ENCODE data around the gene UMAD1. TPM values are rescaled to one million over a fixed set of nuclear protein-coding genes. Genes with fewer than 3 reads are reported as not detected.

Gene UMAD1
- total and polyA plus RNA-seq, 11 donors: 3.5 to 19.7 (median 15.3) TPM

- no peak for ATAC-seq
- Histone ChIP-seq H3K27me3 (no peaks in the 10 kb centered on the region), H3K27ac (peak overlapping the region in 1 of 12 donors; percentile 9), H3K4me3 (no peak overlapping the region), H3K36me3 (no peaks in the 10 kb centered on the region), H3K9me3 (no peaks in the 10 kb centered on the region), H3K4me1 (peaks cover 0 to 60% (median 34%) of the 10 kb centered on the region in 12 donors)
- TF ChIP-seq POLR2A (IDR thresholded peaks at IDR 0.05) (no peak), CTCF (IDR thresholded peaks at IDR 0.05) (no peak)
- DNase-seq: no peak
- intact Hi-C loops (cut with DNase I): loop anchor here in 1 of 10 donors (5.0 kb wide), 1 partner anchor 36 kb away; no protein-coding TSS in a partner anchor
- WGBS, 4 donors: 84 to 91% (median 87%) methylated on average over 1 of the region's 1 CpG
Measured at GRCh38 chr7:7706101-7706511, 65.6 kb downstream of the UMAD1 start.

DNA sequence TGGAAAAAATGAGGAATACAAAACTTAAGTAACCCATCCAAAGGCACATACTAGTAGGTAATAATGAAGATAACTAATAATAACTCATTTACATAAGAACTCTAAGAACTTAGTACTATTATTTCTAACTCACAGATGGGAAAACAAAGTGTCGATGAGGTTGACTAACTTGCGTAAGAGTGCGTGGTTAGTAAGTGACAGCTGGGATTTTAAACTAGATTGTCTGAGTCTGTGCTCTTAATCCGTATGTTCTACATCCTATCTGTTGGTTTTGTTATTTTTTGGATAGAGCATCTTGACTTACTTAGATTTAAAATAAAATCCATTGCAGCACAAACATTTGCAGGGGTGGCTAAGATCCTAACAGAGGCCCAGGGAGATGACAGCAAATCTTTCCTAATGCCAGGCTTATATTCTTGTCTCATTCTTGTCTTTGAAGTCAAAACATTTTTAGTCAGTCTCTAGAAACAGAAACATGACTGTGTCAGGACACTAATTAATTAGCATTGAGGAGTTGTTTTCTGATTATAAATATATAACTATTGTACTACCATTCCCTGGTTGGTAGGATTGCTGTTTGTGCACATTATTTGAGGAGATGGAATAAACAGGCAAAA, 66.1 kb downstream of the UMAD1 start:
- intact Hi-C loops (cut with DNase I): loop anchor here in 1 of 10 donors (5.0 kb wide), 1 partner anchor 36 kb away; no protein-coding TSS in a partner anchor
- TF ChIP-seq CTCF (IDR thresholded peaks at IDR 0.05) (no peak), POLR2A (IDR thresholded peaks at IDR 0.05) (no peak)
- ATAC-seq (peak in 2 of 4 donors; percentile 23 to 47), DNase-seq (no peak)
- Histone ChIP-seq H3K27ac (peak overlapping the region in 3 of 12 donors; percentile 9 to 21 (median 10)), H3K4me1 (peaks cover 0 to 55% (median 32%) of the 10 kb centered on the region in 12 donors), H3K27me3 (no peaks in the 10 kb centered on the region), H3K36me3 (no peaks in the 10 kb centered on the region), H3K9me3 (no peaks in the 10 kb centered on the region), H3K4me3 (no peak overlapping the region)
- WGBS, 4 donors: 78 to 87% (median 81%) methylated on average over 4 of the region's 4 CpGs

DNA sequence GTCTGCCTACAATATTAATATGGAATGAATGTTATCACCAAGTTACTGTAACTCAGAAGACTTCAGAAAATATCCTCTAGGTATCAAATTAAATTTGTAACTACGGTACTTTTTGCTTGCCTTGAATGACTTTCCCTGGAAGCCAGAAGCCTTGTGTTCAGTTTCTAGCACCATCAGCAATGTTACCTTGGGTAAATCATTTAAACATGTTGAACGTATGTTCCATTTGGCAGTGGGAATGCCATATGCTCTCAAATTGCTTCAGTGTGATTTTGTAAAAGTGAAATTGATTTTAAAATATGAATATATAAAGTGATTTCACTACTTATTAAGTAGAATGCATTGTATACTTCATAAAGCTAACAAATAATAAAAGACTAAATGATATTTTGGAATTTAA, 66.7 kb downstream of the UMAD1 start:
- no peak for ATAC-seq
- 59 to 75% (median 69%) methylated on average over 2 of the region's 2 CpGs for WGBS, 4 donors
- Histone ChIP-seq H3K27ac (peak overlapping the region in 1 of 12 donors; percentile 21), H3K4me3 (no peak overlapping the region), H3K4me1 (peaks cover 0 to 49% (median 31%) of the 10 kb centered on the region in 12 donors), H3K36me3 (no peaks in the 10 kb centered on the region), H3K27me3 (no peaks in the 10 kb centered on the region), H3K9me3 (no peaks in the 10 kb centered on the region)
- no peak for TF ChIP-seq POLR2A (IDR thresholded peaks at IDR 0.05)
- no peak for TF ChIP-seq CTCF (IDR thresholded peaks at IDR 0.05)
- intact Hi-C loops (cut with DNase I): loop anchor here in 1 of 10 donors (5.0 kb wide), 1 partner anchor 35 kb away; no protein-coding TSS in a partner anchor
- DNase-seq: no peak

- Histone ChIP-seq H3K9me3 (no peaks in the 10 kb centered on the region), H3K36me3 (no peaks in the 10 kb centered on the region), H3K27ac (peak overlapping the region in 1 of 12 donors; percentile 21), H3K27me3 (no peaks in the 10 kb centered on the region), H3K4me1 (peaks cover 0 to 44% (median 28%) of the 10 kb centered on the region in 12 donors), H3K4me3 (no peak overlapping the region)
- intact Hi-C loops (cut with DNase I): loop anchor here in 1 of 10 donors (5.0 kb wide), 1 partner anchor 34 kb away; no protein-coding TSS in a partner anchor
- peak in 1 of 4 donors; percentile 12 for ATAC-seq
- DNase-seq: no peak
- TF ChIP-seq POLR2A (IDR thresholded peaks at IDR 0.05) (no peak), CTCF (IDR thresholded peaks at IDR 0.05) (no peak)
- 65 to 73% (median 69%) methylated on average over 4 of the region's 4 CpGs for WGBS, 4 donors
Measured at GRCh38 chr7:7707806-7708205, 67.3 kb downstream of the UMAD1 start.

Measured in heart left ventricle (tissue), 16 donors.